K562 (cell line): ENCODE results near the gene FADS6. TPM values are rescaled to one million over a fixed set of nuclear protein-coding genes. Genes with fewer than 3 reads are reported as not detected.

Source experiments
- BCLAF1 ChIP-seq, 2 experiments: fragments of 450-650 bp in 1 of 2; IDR thresholded peaks; 2 replicates each; pipeline ENCODE4 v1.6.1; 2011 to 2017; ENCODE audit warnings: low read depth in 2 of 2, antibody characterized with exemption in 1 of 2, borderline replicate concordance in 1 of 2, low read length in 1 of 2, mild to moderate bottlenecking in 1 of 2, mixed read lengths in 1 of 2; ENCODE audit not compliant: control insufficient read depth in 1 of 2
- MCM7 ChIP-seq, 2 experiments: fragments of 450-650 bp; IDR thresholded peaks; 2 replicates each; pipeline ENCODE4 v1.6.1; 2016 to 2018
- SFPQ ChIP-seq: fragments of 200-400 bp; formaldehyde crosslinking; IDR thresholded peaks from 2 replicates; pipeline ENCODE4 v1.6.1; 2017; ENCODE audit warnings: mild to moderate bottlenecking, low read depth, low read length, moderate library complexity
- TRIM28 ChIP-seq: fragments of 450-650 bp; IDR thresholded peaks from 2 replicates; pipeline ENCODE4 v1.6.1; 2017
- ZNF3 ChIP-seq: fragments of 250-450 bp; sonication (Bioruptor Pico); IDR thresholded peaks from 2 replicates; pipeline ENCODE4 v1.5.0; 2021; ENCODE audit warnings: mild to moderate bottlenecking, moderate library complexity
- ZNF740 ChIP-seq, 3 experiments: fragments of 200-800 bp in 1 of 3; sonication (Bioruptor generic) in 1 of 3; sonication (generic) in 1 of 3; formaldehyde crosslinking in 1 of 3; IDR thresholded peaks; 2 replicates each; pipeline versions ENCODE4 v1.6.1 to v1.8.0; 2016 to 2022; ENCODE audit warnings: mild to moderate bottlenecking in 2 of 3, missing compliant biosample characterization in 2 of 3, missing genetic modification characterization in 2 of 3, missing genetic modification reagents in 1 of 3
- polyA plus RNA-seq, 8 experiments: library from polyadenylated mRNA; depleted of rRNA in 4 of 8; stranded (reverse) in 5 of 8; unstranded in 3 of 8; fragments of >200 nt; fragmentation: Nextera tagmentation in 2 of 8; fragmentation: Illumina TruSeq in 1 of 8; extraction: Ambion mirVana in 2 of 8; extraction: Trizol in 1 of 8; gene quantifications; 2 replicates each; pipeline versions ENCODE4 v1.2.1 to v1.2.3, GENCODE V29; 2011 to 2014; ENCODE audit warnings: inconsistent platforms in 1 of 8, missing spikeins in 1 of 8
- total RNA-seq, 7 experiments: library from RNA; depleted of rRNA in 6 of 7; stranded (reverse); fragments of >200 nt in 6 of 7; fragmentation: Illumina TruSeq in 2 of 7; extraction: Trizol in 2 of 7; gene quantifications; 2 replicates each; pipeline versions ENCODE4 v1.2.1 to v1.2.3, GENCODE V29; 2011 to 2021; ENCODE audit warnings: low replicate concordance in 1 of 7

Gene FADS6
- total and polyA plus RNA-seq, 9 of the 15 experiments (the other 6 are each of a cell fraction or from before 2014, with no cell fraction given): 0.18 to 0.22 TPM; not detected in 7

GRCh38 chr17:74925242-74925641, 31.8 kb upstream of the FADS6 start (continued):
- no peak for TF ChIP-seq BCLAF1 (IDR thresholded peaks at IDR 0.05; ENCODE audit: borderline replicate concordance in 1 of 2, control insufficient read depth in 1 of 2, low read depth in 2 of 2, low read length in 1 of 2)
- TF ChIP-seq TRIM28: no peak
- TF ChIP-seq ZNF3 (CRISPR knock-in tag): no peak
- no peak for TF ChIP-seq MCM7 (IDR thresholded peaks at IDR 0.05)
- TF ChIP-seq SFPQ: no peak
- no peak for TF ChIP-seq ZNF740 (CRISPR knock-in tag; IDR thresholded peaks at IDR 0.05)
- no peak for TF ChIP-seq ZNF740 (tag; IDR thresholded peaks at IDR 0.05)
